Uterus (tissue), 4 donors: ENCODE measurements around the gene SLAMF9. TPM values are rescaled to one million over a fixed set of nuclear protein-coding genes. Genes with fewer than 3 reads are reported as not detected.

Experiments used
- DNase-seq, 2 donors: peaks; one replicate each; pipeline ENCODE4 v3.0.0-alpha.2; 2019 to 2020
- H3K27ac ChIP-seq, 2 donors: fragments of 200-600 bp; sonication (generic); 1 replicate in 1 of 2; 2 replicates in 1 of 2; pipeline ENCODE4 v1.5.1; 2016 to 2018
- H3K27me3 ChIP-seq, 2 donors: fragments of 200-600 bp; sonication (generic); one replicate each; pipeline ENCODE4 v1.5.1; 2018 to 2019; ENCODE audit warnings: control low read depth in 1 of 2
- H3K36me3 ChIP-seq, 2 donors: fragments of 200-600 bp; sonication (generic); one replicate each; pipeline ENCODE4 v1.5.1; 2019; ENCODE audit warnings: control low read depth in 1 of 2
- H3K4me1 ChIP-seq, 2 donors: fragments of 200-600 bp; sonication (generic); one replicate each; pipeline ENCODE4 v1.5.1; 2018 to 2019; ENCODE audit warnings: control low read depth in 1 of 2
- H3K4me3 ChIP-seq, 2 donors: fragments of 200-600 bp; sonication (generic); 1 replicate in 1 of 2; 2 replicates in 1 of 2; pipeline ENCODE4 v1.5.1; 2018 to 2019; ENCODE audit warnings: mild to moderate bottlenecking in 1 of 2
- H3K9me3 ChIP-seq, 2 donors: fragments of 200-600 bp; sonication (generic); one replicate each; pipeline ENCODE4 v1.5.1; 2019; ENCODE audit warnings: control low read depth in 1 of 2
- POLR2A ChIP-seq, 2 donors: fragments of 450-650 bp; IDR thresholded peaks; one replicate each; pipeline ENCODE4 v1.6.1; 2016; ENCODE audit warnings: antibody characterized with exemption in 2 of 2, mild to moderate bottlenecking in 1 of 2, moderate library complexity in 1 of 2
- intact Hi-C: fragments of 100-400 bp; cut with DNase I; formaldehyde crosslinking; loops from one replicate; pipeline ENCODE4 v1.15.1; 2023; ENCODE audit warnings: low total_unique reads
- total RNA-seq, 4 donors: library from RNA; depleted of rRNA in 3 of 4; stranded (reverse); fragments of >200 nt in 3 of 4; gene quantifications; one replicate each; pipeline versions ENCODE4 v1.1.0 to v1.2.4, GENCODE V29; 2014 to 2023
- TF ChIP-seq, protein P1 (sequence below), 4 experiments: fragments of 200-600 bp in 2 of 4; fragments of 450-650 bp in 2 of 4; sonication (generic) in 2 of 4; IDR thresholded peaks; one replicate each; pipeline ENCODE4 v1.5.1; 2016 to 2019; ENCODE audit warnings: antibody characterized with exemption in 4 of 4, mild to moderate bottlenecking in 2 of 4, moderate library complexity in 1 of 4
- donor health status: DM: yes; HTN: yes; CAD: no.

The SLAMF9 gene
- total RNA-seq, 4 donors from 2014 or later = not detected

DNA sequence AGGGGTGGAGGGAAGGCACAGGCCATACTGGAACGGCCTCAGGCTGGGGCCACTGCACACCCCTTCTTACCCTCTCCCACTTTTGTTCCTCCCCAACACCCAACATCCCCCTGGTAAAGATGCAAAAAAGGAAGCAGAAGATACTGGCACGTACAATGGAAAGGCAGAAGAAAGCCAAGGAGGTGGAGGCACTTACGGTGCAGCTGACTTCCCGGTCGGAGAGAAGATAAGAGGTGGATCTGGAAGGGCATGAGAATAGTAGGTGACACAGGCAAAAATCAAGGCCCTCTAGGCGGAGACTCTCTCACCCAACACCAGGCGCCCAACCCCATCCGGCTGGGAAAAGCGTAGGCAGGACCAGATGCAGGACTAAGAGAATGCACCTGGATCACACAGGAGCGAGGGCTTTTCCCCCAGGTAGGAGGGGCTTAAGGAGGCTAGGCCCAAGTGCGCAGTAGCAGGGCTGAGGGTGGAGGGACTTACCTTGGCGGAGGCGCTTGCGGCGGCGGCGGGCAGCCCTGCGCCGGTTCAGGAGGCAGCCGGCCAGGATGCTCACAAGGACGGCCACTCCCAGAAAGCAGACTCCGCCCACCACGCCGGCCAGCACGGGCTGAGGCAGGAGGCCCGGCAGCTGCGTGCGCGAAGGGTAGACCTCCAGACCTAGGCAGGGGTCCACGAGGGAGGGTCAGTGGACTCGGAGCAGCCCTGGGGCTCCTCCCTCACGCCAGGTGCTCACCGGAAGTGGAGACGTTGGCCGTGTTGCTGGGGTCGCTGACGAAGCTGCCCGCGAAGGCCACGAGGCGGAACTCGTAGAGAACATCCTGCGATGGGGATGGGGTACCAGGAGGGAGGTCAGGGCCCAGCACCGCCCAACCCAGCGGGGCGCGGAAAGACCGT lies 24.6 kb downstream of the SLAMF9 start:
- DNase-seq = peak in 1 of 2 donors; percentile 46
- Histone ChIP-seq H3K4me3 (no peak overlapping the region), H3K4me1 (peaks cover 0 to 5% of the 10 kb centered on the region in 2 donors), H3K27me3 (no peaks in the 10 kb centered on the region), H3K36me3 (no peaks in the 10 kb centered on the region), H3K9me3 (no peaks in the 10 kb centered on the region), H3K27ac (no peak overlapping the region)
- intact Hi-C loops = no loop called here
- TF ChIP-seq, protein P1, sequence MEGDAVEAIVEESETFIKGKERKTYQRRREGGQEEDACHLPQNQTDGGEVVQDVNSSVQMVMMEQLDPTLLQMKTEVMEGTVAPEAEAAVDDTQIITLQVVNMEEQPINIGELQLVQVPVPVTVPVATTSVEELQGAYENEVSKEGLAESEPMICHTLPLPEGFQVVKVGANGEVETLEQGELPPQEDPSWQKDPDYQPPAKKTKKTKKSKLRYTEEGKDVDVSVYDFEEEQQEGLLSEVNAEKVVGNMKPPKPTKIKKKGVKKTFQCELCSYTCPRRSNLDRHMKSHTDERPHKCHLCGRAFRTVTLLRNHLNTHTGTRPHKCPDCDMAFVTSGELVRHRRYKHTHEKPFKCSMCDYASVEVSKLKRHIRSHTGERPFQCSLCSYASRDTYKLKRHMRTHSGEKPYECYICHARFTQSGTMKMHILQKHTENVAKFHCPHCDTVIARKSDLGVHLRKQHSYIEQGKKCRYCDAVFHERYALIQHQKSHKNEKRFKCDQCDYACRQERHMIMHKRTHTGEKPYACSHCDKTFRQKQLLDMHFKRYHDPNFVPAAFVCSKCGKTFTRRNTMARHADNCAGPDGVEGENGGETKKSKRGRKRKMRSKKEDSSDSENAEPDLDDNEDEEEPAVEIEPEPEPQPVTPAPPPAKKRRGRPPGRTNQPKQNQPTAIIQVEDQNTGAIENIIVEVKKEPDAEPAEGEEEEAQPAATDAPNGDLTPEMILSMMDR (IDR thresholded peaks at IDR 0.05) = no peak
- no peak for TF ChIP-seq POLR2A (IDR thresholded peaks at IDR 0.05)

DNA sequence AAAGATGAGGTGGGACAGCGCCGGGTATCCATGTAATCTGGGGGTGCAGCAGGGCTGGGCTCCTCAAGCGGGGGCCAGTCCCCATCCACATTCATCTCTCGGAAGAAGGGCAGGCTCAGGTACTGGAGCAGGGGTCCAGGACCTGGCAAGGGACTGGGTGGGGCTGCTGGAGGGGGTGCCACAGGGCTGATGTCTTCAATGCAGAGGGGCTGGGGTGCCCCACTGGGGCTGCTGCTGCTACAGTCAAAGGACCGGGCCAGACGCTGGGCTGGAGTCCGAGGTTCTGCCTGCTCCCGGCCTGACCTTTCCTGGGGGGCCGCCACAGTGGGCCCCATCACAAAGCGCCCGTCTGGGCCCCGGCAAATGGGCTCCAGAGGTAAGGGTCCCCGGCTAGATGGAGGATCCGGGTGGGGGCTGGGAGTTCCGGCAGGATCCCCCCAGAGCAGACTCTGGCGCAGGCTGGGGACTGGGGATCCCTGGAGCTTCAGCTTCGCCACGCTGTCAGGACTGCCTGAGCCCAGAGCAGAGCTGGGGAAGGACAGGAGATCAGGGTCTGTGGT lies 25.5 kb downstream of the SLAMF9 start:
- H3K4me1 ChIP-seq = peaks cover 0 to 5% of the 10 kb centered on the region in 2 donors
- DNase-seq = no peak
- H3K9me3 ChIP-seq = no peaks in the 10 kb centered on the region
- H3K4me3 ChIP-seq = no peak overlapping the region
- TF ChIP-seq, protein P1 (IDR thresholded peaks at IDR 0.05) = no peak
- no peak for TF ChIP-seq POLR2A (IDR thresholded peaks at IDR 0.05)
- intact Hi-C loops = no loop called here
- H3K36me3 ChIP-seq = no peaks in the 10 kb centered on the region
- H3K27me3 ChIP-seq = no peaks in the 10 kb centered on the region
- no peak overlapping the region for H3K27ac ChIP-seq

DNA sequence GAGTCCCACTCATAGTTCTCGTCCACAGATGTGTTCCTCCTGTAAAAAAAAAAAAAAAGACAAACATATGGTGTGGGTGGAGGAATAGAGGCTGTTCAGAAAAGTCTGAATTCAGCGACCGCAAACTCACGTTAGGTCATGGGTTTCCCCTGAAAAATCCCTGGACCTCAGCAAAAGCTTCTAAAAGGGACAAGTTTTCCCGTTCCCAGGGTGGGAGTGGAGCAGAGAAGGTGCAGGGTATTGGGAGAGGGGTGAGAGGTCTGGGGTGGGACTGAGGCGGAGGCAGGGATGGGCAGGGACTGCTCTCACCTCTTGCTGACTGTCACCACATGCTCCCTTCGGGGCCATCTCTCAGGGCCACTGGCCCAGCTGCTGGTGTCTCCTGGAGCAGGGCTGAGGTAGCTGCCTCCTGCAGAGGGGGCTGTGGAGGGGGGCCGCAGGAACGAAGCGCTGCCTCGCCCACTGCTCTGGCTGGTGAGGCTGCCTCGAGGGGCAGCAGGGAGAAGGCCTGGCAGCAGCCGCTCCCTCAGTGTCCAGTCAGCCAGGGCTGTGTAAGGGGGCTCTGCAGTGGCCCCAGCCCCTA lies 26.1 kb downstream of the SLAMF9 start:
- Histone ChIP-seq H3K9me3 (no peaks in the 10 kb centered on the region), H3K27me3 (no peaks in the 10 kb centered on the region), H3K27ac (no peak overlapping the region), H3K4me1 (peaks cover 0 to 6% of the 10 kb centered on the region in 2 donors), H3K36me3 (no peaks in the 10 kb centered on the region), H3K4me3 (no peak overlapping the region)
- DNase-seq = no peak
- no peak for TF ChIP-seq POLR2A (IDR thresholded peaks at IDR 0.05)
- TF ChIP-seq, protein P1 (IDR thresholded peaks at IDR 0.05) = no peak
- intact Hi-C loops = no loop called here

DNA sequence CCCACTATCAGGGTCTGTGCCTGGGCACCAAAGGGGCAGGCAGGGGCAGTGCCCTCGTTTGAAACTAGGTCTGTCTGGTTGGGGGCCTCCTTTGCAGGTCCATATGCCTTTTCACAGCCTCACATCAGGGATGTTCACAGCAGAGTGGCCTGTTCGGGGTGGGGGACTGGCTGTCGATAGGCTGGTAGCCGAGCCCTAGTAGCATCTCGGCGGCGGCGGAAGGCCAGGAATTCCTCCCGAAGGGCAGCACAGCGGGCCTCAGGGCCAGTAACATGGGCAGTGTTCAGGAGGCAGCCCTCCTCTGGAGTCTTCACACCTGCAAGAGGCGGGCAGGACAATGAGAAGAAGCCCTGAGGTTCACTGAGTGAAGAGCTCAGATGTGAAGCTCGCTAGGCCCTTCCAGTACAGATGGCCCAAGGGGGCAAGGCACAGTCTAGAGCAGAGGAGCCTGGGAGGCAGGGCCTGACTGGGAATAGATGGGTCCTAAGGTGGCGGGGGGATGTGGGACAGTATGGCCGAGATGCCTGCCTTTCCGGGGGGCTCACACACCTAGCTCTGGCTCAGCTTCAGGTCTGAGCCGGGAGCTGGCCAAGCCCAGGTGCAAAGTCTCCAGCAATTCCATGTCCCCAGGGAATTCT lies 26.7 kb downstream of the SLAMF9 start:
- no peak for DNase-seq
- Histone ChIP-seq H3K4me3 (no peak overlapping the region), H3K9me3 (no peaks in the 10 kb centered on the region), H3K4me1 (peaks cover 0 to 11% of the 10 kb centered on the region in 2 donors), H3K36me3 (no peaks in the 10 kb centered on the region), H3K27ac (no peak overlapping the region), H3K27me3 (no peaks in the 10 kb centered on the region)
- TF ChIP-seq, protein P1 (IDR thresholded peaks at IDR 0.05) = no peak
- TF ChIP-seq POLR2A (IDR thresholded peaks at IDR 0.05) = no peak
- intact Hi-C loops = no loop called here
